MCF 10A (cell line): ENCODE data around the gene PKIB. TPM values are rescaled to one million over a fixed set of nuclear protein-coding genes. Genes with fewer than 3 reads are reported as not detected.
"Not testable (repeated sequence)": the region's sequence is repeated elsewhere in the genome, so short reads cannot be mapped to it uniquely, and the experiment has no call there.

Experiments used
- BruUV-seq: library from RNA; stranded (reverse); fragments of 400-500 nt; replicated peaks from 2 replicates; lab custom pipeline; 2021; lab: Mats Ljungman, UMichigan
- CTCF ChIA-PET: fragments of 300-600 bp; sonication (Branson Sonifier 250); formaldehyde crosslinking; extraction: SDS; loops from one replicate; lab custom pipeline; 2021; ENCODE audit warnings: antibody characterized with exemption, inconsistent platforms; lab: Yijun Ruan, JAX
- POLR2A ChIA-PET: fragments of 300-600, 350-650 bp; sonication (Branson Sonifier 250); formaldehyde crosslinking; extraction: SDS; loops from one replicate; lab custom pipeline; 2020; ENCODE audit warnings: antibody characterized with exemption, inconsistent platforms; lab: Yijun Ruan, JAX
- DNase-seq: peaks from one replicate; pipeline ENCODE4 v3.0.0-alpha.2; 2018; ENCODE audit not compliant: unreplicated experiment
- H3K27ac Mint-ChIP-seq: one replicate; pipeline ENCODE4 v1.8.0; 2022; ENCODE audit warnings: mild to moderate bottlenecking, low read depth, mixed read lengths; ENCODE audit not compliant: unreplicated experiment
- H3K27me3 Mint-ChIP-seq: one replicate; pipeline ENCODE4 v1.8.0; 2022; ENCODE audit warnings: mixed read lengths; ENCODE audit not compliant: insufficient read depth, unreplicated experiment
- H3K36me3 Mint-ChIP-seq: one replicate; pipeline ENCODE4 v1.8.0; 2022; ENCODE audit warnings: mild to moderate bottlenecking, moderate library complexity, mixed read lengths; ENCODE audit not compliant: insufficient read depth, unreplicated experiment
- H3K4me1 Mint-ChIP-seq: one replicate; pipeline ENCODE4 v1.8.0; 2022; ENCODE audit warnings: mixed read lengths; ENCODE audit not compliant: insufficient read depth, unreplicated experiment
- H3K4me3 Mint-ChIP-seq: one replicate; pipeline ENCODE4 v1.8.0; 2022; ENCODE audit warnings: mild to moderate bottlenecking, moderate library complexity, mixed read lengths; ENCODE audit not compliant: unreplicated experiment
- H3K9me3 Mint-ChIP-seq: one replicate; pipeline ENCODE4 v1.8.0; 2022; ENCODE audit warnings: mixed read lengths; ENCODE audit not compliant: unreplicated experiment
- CTCF ChIP-seq: fragments of 200-600 bp; IDR thresholded peaks from one replicate; pipeline ENCODE4 v1.8.0; 2022; ENCODE audit warnings: antibody characterized with exemption, mild to moderate bottlenecking; ENCODE audit not compliant: unreplicated experiment
- intact Hi-C: fragments of 100-400 bp; cut with micrococcal nuclease; formaldehyde crosslinking; loops from 2 replicates; pipeline ENCODE4 v1.14.1; 2022
- total RNA-seq: library from RNA; stranded (reverse); gene quantifications from 2 replicates; pipeline ENCODE4 v1.2.3, GENCODE V29; 2022

PKIB gene
- total RNA-seq, 1 experiment from 2014 or later: 6.0 TPM

- H3K9me3 Mint-ChIP-seq: peaks cover 8% of the 10 kb centered on the region
- BruUV-seq: no TSS peak
- no peak overlapping the region for H3K27ac Mint-ChIP-seq
- no peak for DNase-seq
- POLR2A ChIA-PET: interaction anchor here (0.5 to 1.3 kb wide), 3 partner anchors 13 to 146 kb away, joined by 3 to 5 read pairs (median 3); no protein-coding TSS in a partner anchor
- TF ChIP-seq CTCF: no peak
- CTCF ChIA-PET: interaction anchor here (1.3 kb wide), 2 partner anchors 13 to 99 kb away, joined by 3 to 4 read pairs; no protein-coding TSS in a partner anchor
- intact Hi-C loops: no loop called here
- peaks cover 13% of the 10 kb centered on the region for H3K4me1 Mint-ChIP-seq
- H3K36me3 Mint-ChIP-seq: no peaks in the 10 kb centered on the region
- H3K4me3 Mint-ChIP-seq: no peak overlapping the region
- H3K27me3 Mint-ChIP-seq: no peaks in the 10 kb centered on the region
Measured at GRCh38 chr6:122628714-122629113, 18.5 kb downstream of the PKIB start.

GRCh38 chr6:122631571-122632249 lies 21.5 kb downstream of the PKIB start:
- POLR2A ChIA-PET: interaction anchor here (0.6 to 1.4 kb wide), 4 partner anchors 8 to 161 kb away, joined by 3 to 4 read pairs (median 3); partner anchors contain the start of gene SERINC1
- Mint-ChIP-seq H3K9me3 (peaks cover 8% of the 10 kb centered on the region), H3K4me1 (peaks cover 13% of the 10 kb centered on the region), H3K27ac (no peak overlapping the region), H3K27me3 (no peaks in the 10 kb centered on the region), H3K36me3 (no peaks in the 10 kb centered on the region), H3K4me3 (no peak overlapping the region)
- TF ChIP-seq CTCF: no peak
- peak; percentile 29 for DNase-seq
- intact Hi-C loops: no loop called here
- BruUV-seq: no TSS peak
- CTCF ChIA-PET: interaction anchor here (0.5 to 1.0 kb wide), 6 partner anchors 14 to 568 kb away, joined by 3 to 6 read pairs (median 4); partner anchors contain the start of gene PKIB

- CTCF ChIA-PET: interaction anchor here (0.6 to 1.2 kb wide), 2 partner anchors 148 to 543 kb away, joined by 3 read pairs; no protein-coding TSS in a partner anchor
- H3K27me3 Mint-ChIP-seq: no peaks in the 10 kb centered on the region
- POLR2A ChIA-PET: interaction anchor here (0.6 to 1.4 kb wide), 5 partner anchors 9 to 169 kb away, joined by 3 to 4 read pairs (median 4); partner anchors contain the start of genes PKIB and SERINC1
- no peaks in the 10 kb centered on the region for H3K4me1 Mint-ChIP-seq
- no peaks in the 10 kb centered on the region for H3K36me3 Mint-ChIP-seq
- no peak for DNase-seq
- no peak overlapping the region for H3K4me3 Mint-ChIP-seq
- no peak for TF ChIP-seq CTCF
- intact Hi-C loops: no loop called here
- H3K27ac Mint-ChIP-seq: no peak overlapping the region
- H3K9me3 Mint-ChIP-seq: no peaks in the 10 kb centered on the region
- BruUV-seq: no TSS peak
Measured at GRCh38 chr6:122640366-122640765, 30.2 kb downstream of the PKIB start.

- DNase-seq: no peak
Measured at GRCh38 chr6:122641819-122642218, 31.6 kb downstream of the PKIB start.

GRCh38 chr6:122642604-122643003 lies 32.4 kb downstream of the PKIB start:
- H3K36me3 Mint-ChIP-seq, DNase-seq, H3K27ac Mint-ChIP-seq, intact Hi-C loops, H3K4me1 Mint-ChIP-seq, BruUV-seq, H3K9me3 Mint-ChIP-seq, POLR2A ChIA-PET, CTCF ChIA-PET, H3K27me3 Mint-ChIP-seq, H3K4me3 Mint-ChIP-seq: not testable (repeated sequence)

More at GRCh38 chr6:122641819-122642218, 31.6 kb downstream of the PKIB start:
- no peaks in the 10 kb centered on the region for H3K36me3 Mint-ChIP-seq
- no peak overlapping the region for H3K4me3 Mint-ChIP-seq
- no peak overlapping the region for H3K27ac Mint-ChIP-seq
- no peaks in the 10 kb centered on the region for H3K9me3 Mint-ChIP-seq
- intact Hi-C loops: no loop called here
- no peaks in the 10 kb centered on the region for H3K4me1 Mint-ChIP-seq
- no peaks in the 10 kb centered on the region for H3K27me3 Mint-ChIP-seq
- BruUV-seq: no TSS peak
- CTCF ChIA-PET: no interaction called here
- POLR2A ChIA-PET: interaction anchor here (1.4 to 1.7 kb wide), 2 partner anchors 13 to 148 kb away, joined by 3 to 5 read pairs; no protein-coding TSS in a partner anchor
- no peak for TF ChIP-seq CTCF
